C4-2B (cell line): ENCODE results near the gene KYNU.

Experiments used
- ZFX ChIP-seq: fragments of 450-650 bp; IDR thresholded peaks from 2 replicates; pipeline ENCODE4 v1.6.1; 2017
- TF ChIP-seq, protein P1 (sequence below): fragments of 450-650 bp; conservative IDR thresholded peaks from 2 replicates; pipeline ENCODE4 v1.5.1; 2017; ENCODE audit warnings: mild to moderate bottlenecking

- TF ChIP-seq, protein P1, sequence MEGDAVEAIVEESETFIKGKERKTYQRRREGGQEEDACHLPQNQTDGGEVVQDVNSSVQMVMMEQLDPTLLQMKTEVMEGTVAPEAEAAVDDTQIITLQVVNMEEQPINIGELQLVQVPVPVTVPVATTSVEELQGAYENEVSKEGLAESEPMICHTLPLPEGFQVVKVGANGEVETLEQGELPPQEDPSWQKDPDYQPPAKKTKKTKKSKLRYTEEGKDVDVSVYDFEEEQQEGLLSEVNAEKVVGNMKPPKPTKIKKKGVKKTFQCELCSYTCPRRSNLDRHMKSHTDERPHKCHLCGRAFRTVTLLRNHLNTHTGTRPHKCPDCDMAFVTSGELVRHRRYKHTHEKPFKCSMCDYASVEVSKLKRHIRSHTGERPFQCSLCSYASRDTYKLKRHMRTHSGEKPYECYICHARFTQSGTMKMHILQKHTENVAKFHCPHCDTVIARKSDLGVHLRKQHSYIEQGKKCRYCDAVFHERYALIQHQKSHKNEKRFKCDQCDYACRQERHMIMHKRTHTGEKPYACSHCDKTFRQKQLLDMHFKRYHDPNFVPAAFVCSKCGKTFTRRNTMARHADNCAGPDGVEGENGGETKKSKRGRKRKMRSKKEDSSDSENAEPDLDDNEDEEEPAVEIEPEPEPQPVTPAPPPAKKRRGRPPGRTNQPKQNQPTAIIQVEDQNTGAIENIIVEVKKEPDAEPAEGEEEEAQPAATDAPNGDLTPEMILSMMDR = no peak
- TF ChIP-seq ZFX = no peak
Observed at GRCh38 chr2:142843731-142844130, 33.7 kb upstream of the KYNU start.
